IMR-90 (cell line): Measurements from ENCODE around the gene RASGEF1C. TPM values are rescaled to one million over a fixed set of nuclear protein-coding genes. Genes with fewer than 3 reads are reported as not detected.

Source experiments
- ATAC-seq: fragments of 200-7000 bp; cut with Tn5 transposase; 2 replicates; pipeline ENCODE4 v1.9.1; 2020; ENCODE audit warnings: low read depth, mild to moderate bottlenecking, moderate library complexity
- BruUV-seq: library from RNA; stranded (reverse); fragments of 400-500 nt; replicated peaks from 2 replicates; lab custom pipeline; 2021; lab: Mats Ljungman, UMichigan
- CTCF ChIA-PET: fragments of 300-600 bp; formaldehyde crosslinking; extraction: SDS; loops from one replicate; lab custom pipeline; 2021; ENCODE audit warnings: antibody characterized with exemption; lab: Yijun Ruan, JAX
- POLR2A ChIA-PET: fragments of 300-600 bp; sonication (Branson Sonifier 250); formaldehyde crosslinking; loops from one replicate; lab custom pipeline; 2022; ENCODE audit warnings: antibody characterized with exemption; ENCODE audit not compliant: unreplicated experiment; lab: Charles Lee
- DNase-seq: peaks from one replicate; pipeline ENCODE4 v3.0.0; 2013
- H2AFZ ChIP-seq: replicated peaks from 2 replicates; pipeline ENCODE3; 2013; ENCODE audit warnings: low read length, mild to moderate bottlenecking; ENCODE audit not compliant: poor library complexity
- H2AK5ac ChIP-seq: 2 replicates; pipeline ENCODE4 v1.6.1; 2013; ENCODE audit warnings: low read depth, low read length, inconsistent platforms
- H2AK9ac ChIP-seq: replicated peaks from 2 replicates; pipeline ENCODE3; 2013; ENCODE audit warnings: mild to moderate bottlenecking, low read depth, low read length, moderate library complexity; ENCODE audit not compliant: poor library complexity
- H2BK120ac ChIP-seq: 2 replicates; pipeline ENCODE4 v1.6.1; 2013; ENCODE audit warnings: low read depth, low read length, inconsistent platforms
- H2BK15ac ChIP-seq: 3 replicates; pipeline ENCODE4 v1.6.1; 2013; ENCODE audit warnings: low read depth, low read length, inconsistent platforms
- H2BK20ac ChIP-seq: 2 replicates; pipeline ENCODE4 v1.6.1; 2013; ENCODE audit warnings: low read depth, mild to moderate bottlenecking, inconsistent platforms, low read length, moderate library complexity
- H2BK5ac ChIP-seq: 2 replicates; pipeline ENCODE4 v1.6.1; 2013; ENCODE audit warnings: mild to moderate bottlenecking, low read depth, low read length, inconsistent platforms; ENCODE audit not compliant: poor library complexity, severe bottlenecking
- H3K14ac ChIP-seq: replicated peaks from 2 replicates; pipeline ENCODE4 v1.6.1; 2013; ENCODE audit warnings: low read depth, low read length, inconsistent platforms
- H3K18ac ChIP-seq: 2 replicates; pipeline ENCODE4 v1.6.1; 2013; ENCODE audit warnings: low read depth, low read length, control low read depth
- H3K23ac ChIP-seq: 2 replicates; pipeline ENCODE4 v1.6.1; 2013; ENCODE audit warnings: low read depth, low read length, inconsistent platforms
- H3K27ac ChIP-seq: 2 replicates; pipeline ENCODE4 v1.5.1; 2013; ENCODE audit warnings: mild to moderate bottlenecking, control low read depth, low read length; ENCODE audit not compliant: insufficient read depth
- H3K27me3 ChIP-seq: 2 replicates; pipeline ENCODE4 v1.6.1; 2013; ENCODE audit warnings: low read length; ENCODE audit not compliant: control insufficient read depth, insufficient read depth
- H3K36me3 ChIP-seq: 2 replicates; pipeline ENCODE4 v1.6.1; 2013; ENCODE audit warnings: low read length, mixed read lengths; ENCODE audit not compliant: control insufficient read depth, insufficient read depth
- H3K4ac ChIP-seq: 2 replicates; pipeline ENCODE4 v1.6.1; 2013; ENCODE audit warnings: low read depth, low read length, inconsistent platforms
- H3K4me1 ChIP-seq: 2 replicates; pipeline ENCODE4 v1.6.1; 2013; ENCODE audit warnings: low read length, mixed read lengths; ENCODE audit not compliant: control insufficient read depth, insufficient read depth
- H3K4me2 ChIP-seq: 2 replicates; pipeline ENCODE4 v1.6.1; 2013; ENCODE audit warnings: low read depth, mild to moderate bottlenecking, control low read depth, low read length, moderate library complexity
- H3K4me3 ChIP-seq: 2 replicates; pipeline ENCODE4 v1.5.1; 2013; ENCODE audit warnings: low read depth, mild to moderate bottlenecking, control low read depth, low read length, moderate library complexity; ENCODE audit not compliant: insufficient read depth
- H3K56ac ChIP-seq: 2 replicates; pipeline ENCODE4 v1.6.1; 2013; ENCODE audit warnings: low read length, inconsistent platforms; ENCODE audit not compliant: insufficient read depth; ENCODE audit errors: extremely low read depth
- H3K79me1 ChIP-seq, 2 experiments: 2 replicates each; pipeline ENCODE4 v1.6.1; 2013; ENCODE audit warnings: low read length in 2 of 2, inconsistent platforms in 1 of 2, low read depth in 1 of 2
- H3K9ac ChIP-seq: 2 replicates; pipeline ENCODE4 v1.6.1; 2013; ENCODE audit warnings: low read depth, low read length, control low read depth
- H3K9me1 ChIP-seq: 2 replicates; pipeline ENCODE4 v1.6.1; 2013; ENCODE audit warnings: low read length, inconsistent platforms; ENCODE audit not compliant: insufficient read depth
- H3K9me3 ChIP-seq: 2 replicates; pipeline ENCODE4 v1.6.1; 2013; ENCODE audit warnings: low read length; ENCODE audit not compliant: control insufficient read depth, insufficient read depth
- H4K20me1 ChIP-seq: 2 replicates; pipeline ENCODE4 v1.6.1; 2013; ENCODE audit warnings: low read length, inconsistent platforms; ENCODE audit not compliant: insufficient read depth
- H4K5ac ChIP-seq: 2 replicates; pipeline ENCODE4 v1.6.1; 2013; ENCODE audit warnings: mild to moderate bottlenecking, low read depth, low read length, control low read depth
- H4K8ac ChIP-seq, 2 experiments: 2 replicates each; pipeline ENCODE4 v1.6.1; 2013; ENCODE audit warnings: low read depth in 2 of 2, low read length in 2 of 2, control low read depth in 1 of 2, inconsistent platforms in 1 of 2
- H4K91ac ChIP-seq: 2 replicates; pipeline ENCODE4 v1.6.1; 2013; ENCODE audit warnings: low read depth, low read length, inconsistent platforms; ENCODE audit not compliant: insufficient read depth
- BHLHE40 ChIP-seq: fragments of 150-350 bp; IDR thresholded peaks from 2 replicates; pipeline ENCODE4 v1.6.1; 2016; ENCODE audit warnings: mild to moderate bottlenecking, low read depth, low read length
- MAFK ChIP-seq: IDR thresholded peaks from 2 replicates; pipeline ENCODE4 v1.6.1; 2012; ENCODE audit warnings: low read depth, low read length, improper control_type of control experiment
- MXI1 ChIP-seq: IDR thresholded peaks from 2 replicates; pipeline ENCODE4 v1.6.1; 2012; ENCODE audit warnings: low read depth, mild to moderate bottlenecking, low read length, moderate library complexity, borderline replicate concordance
- NFE2L2 ChIP-seq: fragments of 150-350 bp; IDR thresholded peaks from 2 replicates; pipeline ENCODE4 v1.6.1; 2016; ENCODE audit warnings: low read depth, mild to moderate bottlenecking, low read length
- RFX5 ChIP-seq: IDR thresholded peaks from 2 replicates; pipeline ENCODE4 v1.8.0; 2012; ENCODE audit warnings: low read depth, mild to moderate bottlenecking, low read length, moderate library complexity
- WGBS, 2 experiments: methylation state at CpG; one replicate each; pipeline versions ENCODE4 v1.1.5 to v1.1.7; 2013; ENCODE audit warnings: missing lambda C conversion rate in 2 of 2; ENCODE audit not compliant: insufficient read length in 1 of 2; ENCODE audit errors: extremely low coverage in 2 of 2; 5-methylcytosine and 5-hydroxymethylcytosine counted together
- dilution Hi-C: fragments of 300-500 bp; cut with HindIII; formaldehyde crosslinking; loops from one replicate; pipeline ENCODE4 v1.14.3; 2018; ENCODE audit warnings: low sequenced_read_pairs; ENCODE audit not compliant: unreplicated experiment
- in situ Hi-C: fragments of 300-500 bp; cut with MboI; formaldehyde crosslinking; loops from 3 replicates; pipeline ENCODE4 v1.14.3; 2019; ENCODE audit warnings: low sequenced_read_pairs, inconsistent platforms, mixed read lengths
- intact Hi-C: fragments of 100-400 bp; cut with micrococcal nuclease; formaldehyde crosslinking; loops from 2 replicates; pipeline ENCODE4 v1.10.0; 2022
- polyA plus RNA-seq, 3 experiments: library from polyadenylated mRNA; depleted of rRNA; stranded (reverse); fragments of >200 nt; gene quantifications; 2 replicates each; pipeline ENCODE4 v1.2.3, GENCODE V29; 2012; ENCODE audit warnings: low replicate concordance in 1 of 3
- total RNA-seq: library from RNA; depleted of rRNA; stranded (reverse); fragments of >200 nt; gene quantifications from 2 replicates; pipeline ENCODE4 v1.2.3, GENCODE V29; 2012
- TF ChIP-seq, protein P1 (sequence below): conservative IDR thresholded peaks from 2 replicates; pipeline ENCODE4 v1.5.1; 2012; ENCODE audit warnings: mild to moderate bottlenecking, low read depth, low read length, improper control_type of control experiment
- TF ChIP-seq, protein P2 (sequence below): fragments of 150-350 bp; IDR thresholded peaks from 2 replicates; pipeline ENCODE4 v1.6.1; 2016; ENCODE audit warnings: low read depth, mild to moderate bottlenecking, low read length, moderate library complexity, borderline replicate concordance

Gene RASGEF1C
- total and polyA plus RNA-seq, 2 of the 4 experiments (the other 2 are of a cell fraction), result not detected

DNA sequence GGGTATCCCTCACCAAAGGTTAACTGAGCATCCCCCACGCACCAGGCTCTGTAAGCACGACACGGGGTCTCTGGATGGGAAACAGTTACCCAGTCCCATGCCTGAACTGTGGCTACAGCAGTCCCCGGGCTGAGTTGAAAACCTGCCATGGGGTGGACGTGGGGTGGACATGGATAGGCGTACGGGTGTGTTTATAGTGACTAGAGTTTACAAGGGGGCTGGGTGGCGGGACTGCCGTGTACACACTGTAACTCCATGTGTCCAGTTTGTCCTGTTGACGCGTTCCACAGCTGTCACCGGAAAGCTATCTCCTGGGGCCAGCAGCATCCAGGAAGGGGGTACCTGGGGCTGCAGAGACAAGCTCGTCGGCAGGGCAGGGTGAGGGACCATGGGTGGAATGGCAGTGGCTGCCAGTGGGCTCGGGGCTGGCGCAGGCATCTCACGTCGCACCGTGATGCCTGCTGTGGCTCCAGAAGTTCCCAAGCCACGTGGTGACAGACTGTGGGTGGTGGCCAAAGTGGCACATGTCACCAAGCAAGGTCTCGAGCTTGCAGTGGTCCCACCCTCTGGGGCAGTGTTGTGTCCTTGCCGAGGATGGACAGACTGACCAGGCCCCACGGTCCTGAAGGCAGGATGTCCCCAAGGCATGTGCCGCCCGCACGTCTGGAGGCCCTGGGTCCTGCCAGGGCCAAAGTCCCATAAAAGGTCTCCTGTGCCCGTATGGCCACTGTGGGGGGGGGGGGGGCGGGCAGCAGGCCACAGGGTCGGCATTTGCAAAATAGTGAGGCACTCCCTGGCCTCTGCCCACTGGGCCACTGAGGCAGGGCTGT is 108.2 kb downstream of the RASGEF1C start:
- Histone ChIP-seq H4K8ac (no peak overlapping the region), H2AK9ac (peak overlapping the region; percentile 50), H3K27me3 (peaks cover 1% of the 10 kb centered on the region; the same call in 1 of the 2 replicates), H3K9me1 (no peaks in the 10 kb centered on the region), H3K9ac (no peak overlapping the region), H2AK5ac (no peak overlapping the region), H2BK20ac (no peak overlapping the region), H4K20me1 (no peaks in the 10 kb centered on the region; the same call in 1 of the 2 replicates), H3K36me3 (no peaks in the 10 kb centered on the region), H3K14ac (no peak overlapping the region), H4K91ac (no peak overlapping the region), H3K4me2 (no peak overlapping the region), H2BK120ac (no peak overlapping the region), H3K9me3 (peaks cover 4% of the 10 kb centered on the region; the same call in 1 of the 2 replicates), H3K4me1 (no peaks in the 10 kb centered on the region), H3K27ac (no peak overlapping the region), H3K4ac (no peak overlapping the region), H3K79me1 (no peaks in the 10 kb centered on the region), H3K23ac (no peak overlapping the region), H2BK15ac (no peak overlapping the region), H4K5ac (no peak overlapping the region), H3K4me3 (no peak overlapping the region), H3K56ac (no peak overlapping the region), H2BK5ac (no peak overlapping the region), H3K18ac (no peak overlapping the region), H2AFZ (no peak overlapping the region)
- ChIA-PET POLR2A (no interaction called here), CTCF (no interaction called here)
- in situ Hi-C loops, result no loop called here
- dilution Hi-C loops, result no loop called here
- BruUV-seq, result no TSS peak
- intact Hi-C loops, result no loop called here
- TF ChIP-seq, protein P1, sequence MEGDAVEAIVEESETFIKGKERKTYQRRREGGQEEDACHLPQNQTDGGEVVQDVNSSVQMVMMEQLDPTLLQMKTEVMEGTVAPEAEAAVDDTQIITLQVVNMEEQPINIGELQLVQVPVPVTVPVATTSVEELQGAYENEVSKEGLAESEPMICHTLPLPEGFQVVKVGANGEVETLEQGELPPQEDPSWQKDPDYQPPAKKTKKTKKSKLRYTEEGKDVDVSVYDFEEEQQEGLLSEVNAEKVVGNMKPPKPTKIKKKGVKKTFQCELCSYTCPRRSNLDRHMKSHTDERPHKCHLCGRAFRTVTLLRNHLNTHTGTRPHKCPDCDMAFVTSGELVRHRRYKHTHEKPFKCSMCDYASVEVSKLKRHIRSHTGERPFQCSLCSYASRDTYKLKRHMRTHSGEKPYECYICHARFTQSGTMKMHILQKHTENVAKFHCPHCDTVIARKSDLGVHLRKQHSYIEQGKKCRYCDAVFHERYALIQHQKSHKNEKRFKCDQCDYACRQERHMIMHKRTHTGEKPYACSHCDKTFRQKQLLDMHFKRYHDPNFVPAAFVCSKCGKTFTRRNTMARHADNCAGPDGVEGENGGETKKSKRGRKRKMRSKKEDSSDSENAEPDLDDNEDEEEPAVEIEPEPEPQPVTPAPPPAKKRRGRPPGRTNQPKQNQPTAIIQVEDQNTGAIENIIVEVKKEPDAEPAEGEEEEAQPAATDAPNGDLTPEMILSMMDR, result no peak
- no peak for TF ChIP-seq MXI1
- no peak for TF ChIP-seq BHLHE40
- TF ChIP-seq, protein P2, sequence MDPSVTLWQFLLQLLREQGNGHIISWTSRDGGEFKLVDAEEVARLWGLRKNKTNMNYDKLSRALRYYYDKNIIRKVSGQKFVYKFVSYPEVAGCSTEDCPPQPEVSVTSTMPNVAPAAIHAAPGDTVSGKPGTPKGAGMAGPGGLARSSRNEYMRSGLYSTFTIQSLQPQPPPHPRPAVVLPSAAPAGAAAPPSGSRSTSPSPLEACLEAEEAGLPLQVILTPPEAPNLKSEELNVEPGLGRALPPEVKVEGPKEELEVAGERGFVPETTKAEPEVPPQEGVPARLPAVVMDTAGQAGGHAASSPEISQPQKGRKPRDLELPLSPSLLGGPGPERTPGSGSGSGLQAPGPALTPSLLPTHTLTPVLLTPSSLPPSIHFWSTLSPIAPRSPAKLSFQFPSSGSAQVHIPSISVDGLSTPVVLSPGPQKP, result no peak
- TF ChIP-seq NFE2L2, result no peak
- TF ChIP-seq RFX5, result no peak
- no peak for TF ChIP-seq MAFK
- DNase-seq (no peak), ATAC-seq (no peak)
- 55% methylated on average over 16 of the region's 29 CpGs; no CpG with 5 or more reads in 1 of the 2 experiments for WGBS, 2 experiments
